SK-N-MC (cell line): ENCODE results near the gene CTU2.

ENCODE experiments used
- EZH2 ChIP-seq: fragments of 200-600 bp; sonication (generic); IDR thresholded peaks from one replicate; pipeline ENCODE4 v1.6.1; 2017; ENCODE audit warnings: antibody characterized with exemption
- FOXP2 ChIP-seq: optimal IDR thresholded peaks from 2 replicates; pipeline ENCODE3; 2011; ENCODE audit warnings: mild to moderate bottlenecking, moderate library complexity; ENCODE audit not compliant: insufficient read depth; ENCODE audit errors: extremely low read length, control extremely low read depth
- POLR2AphosphoS5 ChIP-seq: IDR thresholded peaks from 2 replicates; pipeline ENCODE4 v1.6.1; 2012; ENCODE audit warnings: mild to moderate bottlenecking, low read depth, low read length, borderline replicate concordance

DNA sequence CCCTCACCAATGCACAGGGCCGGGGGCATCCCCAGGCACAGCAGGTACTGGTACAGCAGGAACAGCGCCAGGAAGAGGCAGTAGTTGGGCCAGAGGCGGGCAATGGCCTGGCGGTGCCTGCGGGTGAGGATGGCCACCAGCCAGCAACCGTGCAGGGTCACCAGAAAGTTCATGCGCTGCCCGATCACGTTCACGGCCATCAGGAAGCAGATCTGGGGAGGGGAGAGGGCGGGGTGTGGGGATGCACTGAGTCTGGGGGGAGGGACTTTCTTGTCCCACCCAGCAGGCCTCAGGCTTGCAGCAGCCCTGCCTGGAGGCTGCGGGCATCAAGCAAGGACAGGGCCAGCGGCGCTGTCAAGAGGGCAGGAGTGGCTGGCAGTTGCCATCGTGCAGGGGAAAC, 25.4 kb downstream of the CTU2 start:
- TF ChIP-seq POLR2AphosphoS5 (no peak), EZH2 (no peak), FOXP2 (no peak)
